HEK293 (cell line): ENCODE data around the gene FRMD5.
"Not testable (repeated sequence)": the region's sequence is repeated elsewhere in the genome, so short reads cannot be mapped to it uniquely, and the experiment has no call there.

Source experiments
- CTCF ChIA-PET: fragments of 350-600 bp; formaldehyde crosslinking; extraction: SDS; loops from one replicate; lab custom pipeline; 2021; ENCODE audit warnings: antibody characterized with exemption; lab: Yijun Ruan, JAX
- POLR2A ChIA-PET: fragments of 300-600 bp; formaldehyde crosslinking; extraction: SDS; loops from one replicate; lab custom pipeline; 2020; ENCODE audit warnings: antibody characterized with exemption, inconsistent platforms; lab: Yijun Ruan, JAX
- H3K27ac ChIP-seq: fragments of 200-500 bp; sonication (Bioruptor generic); 2 replicates; pipeline ENCODE4 v1.5.1; 2014; ENCODE audit warnings: low read depth, low read length, control low read depth, inconsistent platforms; ENCODE audit errors: extremely low read depth
- H3K36me3 ChIP-seq, 2 experiments: fragments of 200-500 bp in 1 of 2; sonication (Bioruptor generic) in 1 of 2; 1 replicate in 1 of 2; 2 replicates in 1 of 2; pipeline ENCODE4 v1.5.1; 2014 to 2017; ENCODE audit warnings: inconsistent platforms in 2 of 2, low read length in 2 of 2; ENCODE audit not compliant: control insufficient read depth in 2 of 2, insufficient read depth in 1 of 2
- H3K4me1 ChIP-seq: fragments of 200-500 bp; sonication (Bioruptor generic); 2 replicates; pipeline ENCODE4 v1.5.1; 2014; ENCODE audit warnings: mild to moderate bottlenecking, low read length, inconsistent platforms; ENCODE audit not compliant: control insufficient read depth, insufficient read depth
- H3K4me3 ChIP-seq: 2 replicates; pipeline ENCODE4 v1.5.1; 2011; ENCODE audit warnings: low read depth, mild to moderate bottlenecking, control low read depth, low read length, moderate library complexity
- H3K9me3 ChIP-seq: fragments of 200-500 bp; sonication (Bioruptor generic); 2 replicates; pipeline ENCODE4 v1.5.1; 2014; ENCODE audit warnings: low read depth, low read length, inconsistent platforms; ENCODE audit not compliant: control insufficient read depth, insufficient read depth
- GFI1B ChIP-seq: fragments of 450-650 bp; formaldehyde crosslinking; IDR thresholded peaks from 2 replicates; pipeline ENCODE4 v1.5.1; 2016; ENCODE audit warnings: missing biosample characterization, missing genetic modification characterization
- KLF1 ChIP-seq: fragments of 450-650 bp; formaldehyde crosslinking; IDR thresholded peaks from 2 replicates; pipeline ENCODE4 v1.5.1; 2016; ENCODE audit warnings: missing biosample characterization, missing genetic modification characterization
- KLF16 ChIP-seq: fragments of 450-650 bp; formaldehyde crosslinking; IDR thresholded peaks from 2 replicates; pipeline ENCODE4 v1.5.1; 2017; ENCODE audit warnings: missing biosample characterization, missing genetic modification characterization
- KLF8 ChIP-seq: fragments of 450-650 bp; formaldehyde crosslinking; IDR thresholded peaks from 2 replicates; pipeline ENCODE4 v1.5.1; 2016; ENCODE audit warnings: missing biosample characterization, missing genetic modification characterization
- SP7 ChIP-seq: fragments of 450-650 bp; formaldehyde crosslinking; IDR thresholded peaks from 2 replicates; pipeline ENCODE4 v1.5.1; 2016; ENCODE audit warnings: missing biosample characterization, missing genetic modification characterization
- ZFP37 ChIP-seq: fragments of 450-650 bp; formaldehyde crosslinking; IDR thresholded peaks from 2 replicates; pipeline ENCODE4 v1.5.1; 2016; ENCODE audit warnings: missing biosample characterization, missing genetic modification characterization
- ZFP41 ChIP-seq: fragments of 450-650 bp; formaldehyde crosslinking; IDR thresholded peaks from 2 replicates; pipeline ENCODE4 v1.5.1; 2016; ENCODE audit warnings: missing biosample characterization, missing genetic modification characterization, borderline replicate concordance
- ZNF146 ChIP-seq: fragments of 450-650 bp; formaldehyde crosslinking; IDR thresholded peaks from 2 replicates; pipeline ENCODE4 v1.5.1; 2016; ENCODE audit warnings: missing biosample characterization, missing genetic modification characterization
- ZNF2 ChIP-seq: fragments of 450-650 bp; formaldehyde crosslinking; IDR thresholded peaks from 2 replicates; pipeline ENCODE4 v1.5.1; 2016; ENCODE audit warnings: missing biosample characterization, missing genetic modification characterization
- ZNF221 ChIP-seq: fragments of 450-650 bp; formaldehyde crosslinking; IDR thresholded peaks from 2 replicates; pipeline ENCODE4 v1.5.1; 2017; ENCODE audit warnings: missing biosample characterization, missing genetic modification characterization, borderline replicate concordance
- ZNF23 ChIP-seq: fragments of 450-650 bp; formaldehyde crosslinking; IDR thresholded peaks from 2 replicates; pipeline ENCODE4 v1.5.1; 2016; ENCODE audit warnings: missing biosample characterization, missing genetic modification characterization, borderline replicate concordance
- ZNF266 ChIP-seq: fragments of 450-650 bp; formaldehyde crosslinking; IDR thresholded peaks from 2 replicates; pipeline ENCODE4 v1.5.1; 2016; ENCODE audit warnings: missing biosample characterization, missing genetic modification characterization, low read depth
- ZNF449 ChIP-seq: fragments of 450-650 bp; formaldehyde crosslinking; IDR thresholded peaks from 2 replicates; pipeline ENCODE4 v1.5.1; 2017; ENCODE audit warnings: missing biosample characterization, mild to moderate bottlenecking, missing genetic modification characterization, moderate library complexity
- ZNF473 ChIP-seq: fragments of 450-650 bp; formaldehyde crosslinking; IDR thresholded peaks from 2 replicates; pipeline ENCODE4 v1.5.1; 2017; ENCODE audit warnings: missing biosample characterization, missing genetic modification characterization
- ZNF514 ChIP-seq: fragments of 450-650 bp; formaldehyde crosslinking; IDR thresholded peaks from 2 replicates; pipeline ENCODE4 v1.5.1; 2016; ENCODE audit warnings: missing biosample characterization, missing genetic modification characterization
- ZNF549 ChIP-seq: fragments of 450-650 bp; IDR thresholded peaks from 2 replicates; pipeline ENCODE4 v1.5.1; 2018; ENCODE audit warnings: missing biosample characterization, missing genetic modification characterization, mild to moderate bottlenecking, inconsistent platforms, moderate library complexity
- ZNF561 ChIP-seq: fragments of 450-650 bp; IDR thresholded peaks from 2 replicates; pipeline ENCODE4 v1.5.1; 2018; ENCODE audit warnings: missing biosample characterization, missing genetic modification characterization, borderline replicate concordance
- ZNF610 ChIP-seq: fragments of 450-650 bp; formaldehyde crosslinking; IDR thresholded peaks from 2 replicates; pipeline ENCODE4 v1.5.1; 2016; ENCODE audit warnings: missing biosample characterization, missing genetic modification characterization, borderline replicate concordance
- ZNF707 ChIP-seq: fragments of 450-650 bp; formaldehyde crosslinking; IDR thresholded peaks from 2 replicates; pipeline ENCODE4 v1.5.1; 2016; ENCODE audit warnings: missing biosample characterization, missing genetic modification characterization
- TF ChIP-seq, protein P1 (sequence below): fragments of 450-650 bp; formaldehyde crosslinking; IDR thresholded peaks from 2 replicates; pipeline ENCODE4 v1.5.1; 2016; ENCODE audit warnings: missing biosample characterization, missing genetic modification characterization
- TF ChIP-seq, protein P2 (sequence below): fragments of 450-650 bp; formaldehyde crosslinking; IDR thresholded peaks from 2 replicates; pipeline ENCODE4 v1.5.1; 2016; ENCODE audit warnings: missing biosample characterization, missing genetic modification characterization, low read depth
- TF ChIP-seq, protein P3 (sequence below): fragments of 450-650 bp; formaldehyde crosslinking; IDR thresholded peaks from 2 replicates; pipeline ENCODE4 v1.5.0; 2017; ENCODE audit warnings: missing biosample characterization, missing genetic modification characterization, borderline replicate concordance

Gene FRMD5

DNA sequence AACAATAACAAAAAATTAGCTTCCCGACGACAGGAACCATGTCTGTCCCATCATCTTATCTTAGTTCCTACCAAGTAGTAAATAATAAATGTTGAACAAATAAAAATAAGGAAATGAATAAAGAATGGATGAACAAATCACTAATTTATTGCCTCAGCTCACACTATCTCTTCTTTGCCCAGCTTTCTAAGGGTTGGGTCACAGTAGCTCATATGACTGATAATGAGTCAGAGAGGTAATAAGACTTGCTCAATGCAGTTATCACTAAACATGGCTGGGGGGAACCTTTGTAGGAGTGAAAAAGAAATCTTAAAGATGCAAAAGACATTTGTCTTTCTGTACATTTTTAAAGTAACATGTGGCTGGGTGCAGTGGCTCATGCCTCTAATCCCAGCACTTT is 186.0 kb downstream of the FRMD5 start (continued):
- no peak for TF ChIP-seq ZNF610 (tag by site-specific recombination)
- TF ChIP-seq ZFP41 (tag by site-specific recombination), result no peak
- no peak for TF ChIP-seq GFI1B (tag by site-specific recombination)
- no peak for TF ChIP-seq KLF1 (tag by site-specific recombination)
- TF ChIP-seq ZNF221 (tag by site-specific recombination), result no peak
- no peak for TF ChIP-seq ZNF473 (tag by site-specific recombination)

GRCh38 chr15:44000248-44000647 is 194.8 kb downstream of the FRMD5 start:
- H3K4me1 ChIP-seq, H3K9me3 ChIP-seq, POLR2A ChIA-PET, H3K4me3 ChIP-seq, H3K36me3 ChIP-seq, H3K27ac ChIP-seq: not testable (repeated sequence)
- CTCF ChIA-PET, result interaction anchor here (0.6 kb wide), 1 partner anchor 118 kb away, joined by 5 read pairs; no protein-coding TSS in a partner anchor

DNA sequence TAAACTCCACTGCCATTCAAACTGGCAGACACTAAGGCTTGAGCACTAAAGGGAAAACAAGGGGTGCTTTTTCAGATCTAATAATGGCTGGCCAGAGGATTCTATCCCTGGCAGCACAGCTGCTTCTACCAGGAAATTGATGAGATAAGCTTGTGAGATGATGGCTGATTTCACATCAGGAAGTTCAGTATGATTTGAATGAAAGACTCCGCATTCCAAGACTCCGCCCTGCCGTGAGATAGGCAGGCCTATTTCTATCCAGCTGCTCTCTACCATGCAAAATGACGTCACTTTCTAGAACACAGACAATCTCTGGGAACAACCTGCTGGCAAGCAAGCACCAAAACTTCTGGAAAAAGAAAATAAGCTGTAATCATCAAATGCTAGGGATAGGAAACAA is 196.5 kb downstream of the FRMD5 start:
- Histone ChIP-seq H3K27ac (no peak overlapping the region), H3K9me3 (no peaks in the 10 kb centered on the region), H3K4me3 (no peak overlapping the region), H3K36me3 (no peaks in the 10 kb centered on the region), H3K4me1 (no peaks in the 10 kb centered on the region)
- ChIA-PET CTCF (no interaction called here), POLR2A (no interaction called here)
- TF ChIP-seq ZNF514 (tag by site-specific recombination) (no peak), ZNF561 (tag by site-specific recombination) (no peak), GFI1B (tag by site-specific recombination) (no peak), SP7 (no peak), ZNF707 (no peak), ZNF2 (tag by site-specific recombination) (no peak)
- TF ChIP-seq, protein P1, sequence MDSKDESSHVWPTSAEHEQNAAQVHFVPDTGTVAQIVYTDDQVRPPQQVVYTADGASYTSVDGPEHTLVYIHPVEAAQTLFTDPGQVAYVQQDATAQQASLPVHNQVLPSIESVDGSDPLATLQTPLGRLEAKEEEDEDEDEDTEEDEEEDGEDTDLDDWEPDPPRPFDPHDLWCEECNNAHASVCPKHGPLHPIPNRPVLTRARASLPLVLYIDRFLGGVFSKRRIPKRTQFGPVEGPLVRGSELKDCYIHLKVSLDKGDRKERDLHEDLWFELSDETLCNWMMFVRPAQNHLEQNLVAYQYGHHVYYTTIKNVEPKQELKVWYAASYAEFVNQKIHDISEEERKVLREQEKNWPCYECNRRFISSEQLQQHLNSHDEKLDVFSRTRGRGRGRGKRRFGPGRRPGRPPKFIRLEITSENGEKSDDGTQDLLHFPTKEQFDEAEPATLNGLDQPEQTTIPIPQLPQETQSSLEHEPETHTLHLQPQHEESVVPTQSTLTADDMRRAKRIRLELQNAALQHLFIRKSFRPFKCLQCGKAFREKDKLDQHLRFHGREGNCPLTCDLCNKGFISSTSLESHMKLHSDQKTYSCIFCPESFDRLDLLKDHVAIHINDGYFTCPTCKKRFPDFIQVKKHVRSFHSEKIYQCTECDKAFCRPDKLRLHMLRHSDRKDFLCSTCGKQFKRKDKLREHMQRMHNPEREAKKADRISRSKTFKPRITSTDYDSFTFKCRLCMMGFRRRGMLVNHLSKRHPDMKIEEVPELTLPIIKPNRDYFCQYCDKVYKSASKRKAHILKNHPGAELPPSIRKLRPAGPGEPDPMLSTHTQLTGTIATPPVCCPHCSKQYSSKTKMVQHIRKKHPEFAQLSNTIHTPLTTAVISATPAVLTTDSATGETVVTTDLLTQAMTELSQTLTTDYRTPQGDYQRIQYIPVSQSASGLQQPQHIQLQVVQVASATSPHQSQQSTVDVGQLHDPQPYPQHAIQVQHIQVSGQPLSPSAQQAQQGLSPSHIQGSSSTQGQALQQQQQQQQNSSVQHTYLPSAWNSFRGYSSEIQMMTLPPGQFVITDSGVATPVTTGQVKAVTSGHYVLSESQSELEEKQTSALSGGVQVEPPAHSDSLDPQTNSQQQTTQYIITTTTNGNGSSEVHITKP (tag by site-specific recombination), result 0 out of 2 replicates have a peak, but pooled peaks have one; percentile 25
- TF ChIP-seq, protein P2, sequence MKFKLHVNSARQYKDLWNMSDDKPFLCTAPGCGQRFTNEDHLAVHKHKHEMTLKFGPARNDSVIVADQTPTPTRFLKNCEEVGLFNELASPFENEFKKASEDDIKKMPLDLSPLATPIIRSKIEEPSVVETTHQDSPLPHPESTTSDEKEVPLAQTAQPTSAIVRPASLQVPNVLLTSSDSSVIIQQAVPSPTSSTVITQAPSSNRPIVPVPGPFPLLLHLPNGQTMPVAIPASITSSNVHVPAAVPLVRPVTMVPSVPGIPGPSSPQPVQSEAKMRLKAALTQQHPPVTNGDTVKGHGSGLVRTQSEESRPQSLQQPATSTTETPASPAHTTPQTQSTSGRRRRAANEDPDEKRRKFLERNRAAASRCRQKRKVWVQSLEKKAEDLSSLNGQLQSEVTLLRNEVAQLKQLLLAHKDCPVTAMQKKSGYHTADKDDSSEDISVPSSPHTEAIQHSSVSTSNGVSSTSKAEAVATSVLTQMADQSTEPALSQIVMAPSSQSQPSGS, result peak; percentile 68

DNA sequence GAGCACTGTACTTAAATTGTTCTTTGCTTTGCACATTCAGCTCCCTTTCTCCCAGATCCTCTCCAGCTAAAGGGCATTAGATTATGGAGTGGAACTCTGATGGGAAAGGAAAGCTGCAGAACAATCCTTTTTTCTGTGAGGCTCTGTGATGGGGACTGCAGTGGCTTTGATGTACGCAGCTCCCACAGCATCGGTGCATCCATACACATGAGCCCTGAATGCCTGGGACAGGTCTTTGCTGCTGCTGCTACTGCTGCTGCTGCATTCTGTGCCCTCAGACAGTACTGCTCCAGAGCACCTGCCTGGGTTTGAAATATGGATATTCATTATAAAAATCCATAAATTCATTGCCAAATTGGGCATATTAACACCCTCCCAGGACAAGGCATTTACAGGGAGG is 203.9 kb downstream of the FRMD5 start:
- POLR2A ChIA-PET, result no interaction called here
- H3K36me3 ChIP-seq, result peaks cover 0 to 4% of the 10 kb centered on the region in 2 experiments; a peak in 1 of 3 replicates
- H3K9me3 ChIP-seq, result no peaks in the 10 kb centered on the region
- H3K4me3 ChIP-seq, result no peak overlapping the region
- CTCF ChIA-PET, result no interaction called here
- H3K4me1 ChIP-seq, result no peaks in the 10 kb centered on the region
- no peak overlapping the region for H3K27ac ChIP-seq
- TF ChIP-seq ZNF146 (tag by site-specific recombination) (no peak), ZNF266 (tag by site-specific recombination) (no peak), KLF8 (tag by site-specific recombination) (no peak), KLF16 (tag by site-specific recombination) (no peak), ZNF23 (tag by site-specific recombination) (no peak), ZNF549 (tag by site-specific recombination) (no peak), ZNF449 (tag by site-specific recombination) (no peak), ZFP37 (tag by site-specific recombination) (no peak)
- TF ChIP-seq, protein P3, sequence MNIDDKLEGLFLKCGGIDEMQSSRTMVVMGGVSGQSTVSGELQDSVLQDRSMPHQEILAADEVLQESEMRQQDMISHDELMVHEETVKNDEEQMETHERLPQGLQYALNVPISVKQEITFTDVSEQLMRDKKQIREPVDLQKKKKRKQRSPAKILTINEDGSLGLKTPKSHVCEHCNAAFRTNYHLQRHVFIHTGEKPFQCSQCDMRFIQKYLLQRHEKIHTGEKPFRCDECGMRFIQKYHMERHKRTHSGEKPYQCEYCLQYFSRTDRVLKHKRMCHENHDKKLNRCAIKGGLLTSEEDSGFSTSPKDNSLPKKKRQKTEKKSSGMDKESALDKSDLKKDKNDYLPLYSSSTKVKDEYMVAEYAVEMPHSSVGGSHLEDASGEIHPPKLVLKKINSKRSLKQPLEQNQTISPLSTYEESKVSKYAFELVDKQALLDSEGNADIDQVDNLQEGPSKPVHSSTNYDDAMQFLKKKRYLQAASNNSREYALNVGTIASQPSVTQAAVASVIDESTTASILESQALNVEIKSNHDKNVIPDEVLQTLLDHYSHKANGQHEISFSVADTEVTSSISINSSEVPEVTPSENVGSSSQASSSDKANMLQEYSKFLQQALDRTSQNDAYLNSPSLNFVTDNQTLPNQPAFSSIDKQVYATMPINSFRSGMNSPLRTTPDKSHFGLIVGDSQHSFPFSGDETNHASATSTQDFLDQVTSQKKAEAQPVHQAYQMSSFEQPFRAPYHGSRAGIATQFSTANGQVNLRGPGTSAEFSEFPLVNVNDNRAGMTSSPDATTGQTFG (tag by site-specific recombination), result no peak
